CD4-positive, alpha-beta T cell treated with Interferon gamma for 1 hour (primary cell): ENCODE data around the gene TTLL11.

Experiments
- DNase-seq: peaks from one replicate; pipeline ENCODE4 v3.0.0-alpha.2; 2020

The TTLL11 gene

GRCh38 chr9:121780177-121781040 is 312.7 kb downstream of the TTLL11 start:
- DNase-seq = no peak

- no peak for DNase-seq
Observed at GRCh38 chr9:121779381-121780117, 313.6 kb downstream of the TTLL11 start.

- no peak for DNase-seq
Observed at GRCh38 chr9:121778252-121779225, 314.6 kb downstream of the TTLL11 start.

GRCh38 chr9:121776739-121777637 is 316.1 kb downstream of the TTLL11 start:
- no peak for DNase-seq

GRCh38 chr9:121776001-121776738 is 316.9 kb downstream of the TTLL11 start:
- no peak for DNase-seq

GRCh38 chr9:121774715-121775613 is 318.1 kb downstream of the TTLL11 start:
- no peak for DNase-seq

GRCh38 chr9:121773954-121774714 is 319.0 kb downstream of the TTLL11 start:
- DNase-seq = no peak

- no peak for DNase-seq
Observed at GRCh38 chr9:121773286-121773953, 319.7 kb downstream of the TTLL11 start.

- DNase-seq = no peak
Observed at GRCh38 chr9:121772600-121773285, 320.4 kb downstream of the TTLL11 start.
